Adipocyte (in vitro differentiated cells): ENCODE results near the gene SLC30A2.
"Not testable (repeated sequence)": the region's sequence is repeated elsewhere in the genome, so short reads cannot be mapped to it uniquely, and the experiment has no call there.

Experiments
- DNase-seq: peaks from one replicate; pipeline ENCODE4 v3.0.0-alpha.2; 2015; ENCODE audit warnings: low read depth
- H3K27me3 ChIP-seq: replicated peaks from 2 replicates; pipeline ENCODE4 v1.7.0; 2013; ENCODE audit warnings: mild to moderate bottlenecking, low read length, moderate library complexity; ENCODE audit not compliant: control insufficient read depth, insufficient read depth
- H3K36me3 ChIP-seq: 2 replicates; pipeline ENCODE4 v1.7.0; 2013; ENCODE audit warnings: low read length, mild to moderate bottlenecking, moderate library complexity; ENCODE audit not compliant: control insufficient read depth, insufficient read depth, severe bottlenecking
- H3K4me1 ChIP-seq: 2 replicates; pipeline ENCODE4 v1.7.0; 2013; ENCODE audit warnings: mild to moderate bottlenecking, low read length, moderate library complexity; ENCODE audit not compliant: control insufficient read depth, insufficient read depth
- H3K4me3 ChIP-seq: 2 replicates; pipeline ENCODE4 v1.7.0; 2013; ENCODE audit warnings: mild to moderate bottlenecking, low read length, moderate library complexity
- H3K9ac ChIP-seq: 2 replicates; pipeline ENCODE4 v1.7.0; 2013; ENCODE audit warnings: mild to moderate bottlenecking, low read length, moderate library complexity
- H3K9me3 ChIP-seq: 2 replicates; pipeline ENCODE4 v1.7.0; 2013; ENCODE audit warnings: mild to moderate bottlenecking, low read length, moderate library complexity; ENCODE audit not compliant: control insufficient read depth

SLC30A2 gene, protein sequence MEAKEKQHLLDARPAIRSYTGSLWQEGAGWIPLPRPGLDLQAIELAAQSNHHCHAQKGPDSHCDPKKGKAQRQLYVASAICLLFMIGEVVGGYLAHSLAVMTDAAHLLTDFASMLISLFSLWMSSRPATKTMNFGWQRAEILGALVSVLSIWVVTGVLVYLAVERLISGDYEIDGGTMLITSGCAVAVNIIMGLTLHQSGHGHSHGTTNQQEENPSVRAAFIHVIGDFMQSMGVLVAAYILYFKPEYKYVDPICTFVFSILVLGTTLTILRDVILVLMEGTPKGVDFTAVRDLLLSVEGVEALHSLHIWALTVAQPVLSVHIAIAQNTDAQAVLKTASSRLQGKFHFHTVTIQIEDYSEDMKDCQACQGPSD

DNA sequence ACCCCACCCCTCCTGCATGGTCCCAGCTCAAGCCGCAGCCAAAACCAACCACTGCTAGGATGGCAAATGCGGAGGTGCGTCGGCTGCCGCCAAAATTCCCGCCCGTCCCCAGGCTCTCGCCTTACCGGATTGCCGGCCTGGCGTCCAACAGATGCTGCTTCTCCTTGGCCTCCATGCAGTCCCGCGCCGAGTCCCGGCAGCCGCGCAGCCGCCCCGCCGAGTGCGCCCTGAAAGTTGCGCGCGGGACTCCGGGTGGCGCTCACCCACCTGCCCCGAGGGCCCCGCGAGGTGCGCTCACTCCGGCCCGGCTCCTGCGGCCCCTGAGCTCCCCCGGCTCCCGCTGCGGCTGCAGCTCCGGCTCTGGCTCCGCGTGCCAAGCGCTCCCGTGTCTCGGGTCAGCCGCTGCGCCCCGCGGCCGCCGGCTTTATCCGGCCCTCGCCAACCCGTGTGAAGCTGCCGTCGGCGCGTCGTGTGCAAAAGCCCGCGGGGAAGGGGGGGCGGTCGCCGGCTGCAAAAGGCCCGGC is at the start of gene SLC30A2:
SLC30A2 (minus strand) TSS at position 397 of the 524 bp plus-strand sequence; CDS start at position 175, 222 bp downstream.
- no peak within 1 kb of the TSS for H3K9ac ChIP-seq
- no peaks in the 10 kb centered on the region for H3K36me3 ChIP-seq
- no peaks in the 10 kb centered on the region for H3K4me1 ChIP-seq
- peak; percentile 39 for DNase-seq
- H3K4me3 ChIP-seq = no peak within 1 kb of the TSS
- H3K9me3 ChIP-seq = no peaks in the 10 kb centered on the region
- peaks cover 89% of the 10 kb centered on the region for H3K27me3 ChIP-seq

DNA sequence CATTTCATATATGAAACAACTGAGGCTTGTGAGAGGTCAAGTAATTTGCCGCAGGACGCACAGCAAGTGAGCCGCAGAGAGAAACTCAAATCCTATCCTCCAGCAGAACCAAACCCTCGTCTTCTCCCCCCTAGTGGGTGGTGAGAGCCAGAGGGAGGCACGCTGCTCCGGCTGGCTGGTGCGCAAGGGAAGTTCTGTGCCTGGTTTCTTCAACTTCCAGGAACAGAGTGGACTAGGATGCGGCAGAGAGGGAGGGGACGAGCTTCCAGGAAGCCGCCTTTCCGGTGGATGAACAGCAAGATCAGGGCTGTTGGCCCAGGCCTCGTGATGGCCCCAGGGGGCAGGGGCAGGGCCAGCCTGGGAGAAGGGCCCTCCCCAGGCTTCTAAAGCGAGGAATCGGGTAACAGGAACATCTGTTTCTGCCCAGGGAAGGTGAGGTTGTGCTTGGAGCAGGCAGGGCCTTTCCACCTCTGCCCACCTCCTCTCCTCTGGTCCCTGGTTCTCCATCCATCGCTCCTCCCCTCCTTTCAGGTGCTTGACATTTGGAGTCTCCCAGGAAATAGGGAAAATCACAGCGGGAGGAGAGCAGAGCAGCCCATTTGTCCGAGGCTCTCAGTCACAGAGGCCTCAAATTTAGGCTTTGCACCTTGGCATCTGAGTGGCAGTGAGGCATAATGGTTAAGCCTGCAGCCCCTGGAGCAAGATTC is 48.9 kb upstream of the SLC30A2 start:
- Histone ChIP-seq H3K9ac (no peak overlapping the region), H3K9me3 (no peaks in the 10 kb centered on the region), H3K4me3 (no peak overlapping the region), H3K4me1 (peaks cover 20% of the 10 kb centered on the region), H3K36me3 (no peaks in the 10 kb centered on the region), H3K27me3 (peaks cover 37% of the 10 kb centered on the region)
- no peak for DNase-seq

DNA sequence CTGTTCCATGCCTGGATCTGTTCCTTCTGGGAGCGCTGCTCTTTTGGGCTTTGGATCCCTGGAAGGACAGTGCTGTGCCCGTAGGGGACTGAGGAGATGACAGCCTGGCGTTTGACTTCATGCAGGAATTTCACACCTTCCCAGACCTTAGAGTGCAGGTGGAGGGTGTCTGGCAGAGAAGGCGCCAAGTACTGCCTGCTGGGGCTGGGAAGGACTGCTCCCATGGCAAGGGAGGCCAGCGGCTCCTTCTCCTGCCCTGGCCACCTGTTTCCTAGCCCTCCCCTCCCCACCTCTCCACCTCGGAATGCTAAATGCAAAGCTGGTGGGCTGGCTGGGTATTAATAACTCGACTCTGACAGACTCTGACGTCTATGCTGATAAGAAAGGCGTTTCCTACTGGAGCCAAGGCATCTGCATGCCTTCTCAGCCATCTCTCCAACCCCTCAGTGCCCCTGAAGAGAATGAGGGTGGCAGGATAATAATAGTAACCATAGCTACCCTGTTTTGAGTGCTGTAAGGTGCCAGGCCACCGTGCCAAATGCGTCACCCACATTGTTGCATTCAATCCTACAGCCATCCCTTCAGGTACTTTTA is 48.3 kb upstream of the SLC30A2 start:
- Histone ChIP-seq H3K9ac (no peak overlapping the region), H3K4me3 (no peak overlapping the region), H3K9me3 (no peaks in the 10 kb centered on the region), H3K4me1 (peaks cover 20% of the 10 kb centered on the region), H3K36me3 (no peaks in the 10 kb centered on the region), H3K27me3 (peaks cover 37% of the 10 kb centered on the region)
- DNase-seq = no peak

DNA sequence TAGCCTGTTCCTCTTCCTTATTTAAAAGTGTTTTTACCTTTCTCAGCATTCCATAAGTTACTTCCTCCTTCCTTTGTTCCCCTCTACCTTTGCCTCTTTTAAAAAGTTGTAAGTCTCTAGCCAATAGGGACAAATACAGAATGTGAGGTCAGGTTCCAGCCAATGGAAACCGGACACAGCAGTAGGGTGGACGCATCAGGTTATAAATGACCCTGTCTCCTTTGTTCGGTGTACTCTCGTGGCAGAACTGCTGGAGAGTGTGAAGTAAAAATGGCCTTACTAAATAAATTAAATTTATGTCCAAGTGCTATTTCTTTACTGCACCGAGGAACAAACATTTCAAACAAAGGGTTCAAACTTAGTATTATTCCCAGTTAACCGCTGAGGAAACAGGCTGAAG is 47.7 kb upstream of the SLC30A2 start:
- not testable (repeated sequence) for H3K4me3 ChIP-seq, H3K9me3 ChIP-seq, H3K36me3 ChIP-seq, H3K9ac ChIP-seq, DNase-seq
- peaks cover 20% of the 10 kb centered on the region for H3K4me1 ChIP-seq
- H3K27me3 ChIP-seq = peaks cover 37% of the 10 kb centered on the region

DNA sequence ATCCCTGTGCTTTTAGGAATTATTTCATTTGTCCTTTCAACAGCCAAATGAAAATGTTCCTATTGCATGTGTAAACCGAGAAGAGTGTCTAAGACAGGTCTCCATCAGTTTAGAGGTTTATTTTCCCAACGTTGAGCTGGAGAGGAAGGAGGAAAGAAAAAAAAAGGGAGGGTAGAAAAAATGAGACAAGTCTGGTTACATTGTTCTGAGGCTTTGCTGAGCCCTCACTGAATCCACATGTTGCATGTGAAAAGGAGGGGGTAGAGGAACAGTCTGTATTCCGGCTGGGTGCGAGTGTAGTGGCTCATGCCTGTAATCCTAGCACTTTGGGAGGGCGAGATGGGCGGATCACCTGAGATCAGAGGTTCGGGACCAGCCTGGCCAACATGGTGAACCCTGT is 46.5 kb upstream of the SLC30A2 start:
- peaks cover 37% of the 10 kb centered on the region for H3K27me3 ChIP-seq
- no peak for DNase-seq
- no peak overlapping the region for H3K9ac ChIP-seq
- H3K36me3 ChIP-seq = no peaks in the 10 kb centered on the region
- H3K4me1 ChIP-seq = peaks cover 12% of the 10 kb centered on the region
- no peak overlapping the region for H3K4me3 ChIP-seq
- no peaks in the 10 kb centered on the region for H3K9me3 ChIP-seq

DNA sequence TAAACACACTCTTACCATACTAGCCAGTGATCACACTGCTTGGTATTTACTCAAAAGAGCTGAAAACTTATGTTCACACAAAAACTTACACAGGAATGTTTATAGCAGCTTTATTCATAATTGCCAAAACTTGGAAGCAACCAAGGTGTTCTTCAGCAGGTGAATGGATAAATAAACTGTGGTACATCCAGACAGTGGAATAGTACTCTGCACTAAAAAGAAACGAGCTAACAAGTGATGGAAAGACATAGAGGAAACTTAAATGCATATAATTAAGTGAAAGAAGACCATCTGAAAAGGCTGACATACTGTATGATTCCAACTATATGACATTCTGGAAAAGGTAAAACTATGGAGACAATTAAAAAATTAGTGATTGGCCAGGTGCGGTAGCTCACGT is 45.0 kb upstream of the SLC30A2 start:
- H3K9me3 ChIP-seq = no peaks in the 10 kb centered on the region
- DNase-seq = no peak
- no peak overlapping the region for H3K4me3 ChIP-seq
- peaks cover 42% of the 10 kb centered on the region for H3K27me3 ChIP-seq
- peaks cover 8% of the 10 kb centered on the region for H3K4me1 ChIP-seq
- no peak overlapping the region for H3K9ac ChIP-seq
- H3K36me3 ChIP-seq = no peaks in the 10 kb centered on the region

GRCh38 chr1:26089125-26089524 is 43.2 kb upstream of the SLC30A2 start:
- no peak for DNase-seq
- peaks cover 40% of the 10 kb centered on the region for H3K27me3 ChIP-seq
- no peak overlapping the region for H3K9ac ChIP-seq
- H3K36me3 ChIP-seq = no peaks in the 10 kb centered on the region
- H3K4me3 ChIP-seq = no peak overlapping the region
- H3K9me3 ChIP-seq = no peaks in the 10 kb centered on the region
- no peaks in the 10 kb centered on the region for H3K4me1 ChIP-seq

DNA sequence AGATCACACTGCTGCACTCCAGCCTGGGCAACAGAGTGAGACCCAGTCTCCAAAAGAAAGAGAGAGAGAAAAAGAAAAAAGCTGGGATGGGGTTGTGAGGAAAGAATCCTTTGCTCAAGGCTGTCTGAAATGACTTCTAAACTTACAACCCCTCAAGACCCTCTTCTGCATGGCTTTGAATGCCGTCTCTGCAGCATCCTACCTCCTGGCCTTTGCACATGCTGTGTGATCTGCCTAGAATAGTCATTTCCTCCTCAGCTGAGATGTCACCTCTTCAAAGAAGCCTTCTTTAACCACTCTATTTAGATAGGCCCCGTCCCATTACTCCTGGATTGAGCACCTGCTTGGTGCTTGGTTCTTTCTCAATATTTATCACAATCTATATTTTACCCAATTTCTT is 38.9 kb upstream of the SLC30A2 start:
- no peaks in the 10 kb centered on the region for H3K9me3 ChIP-seq
- H3K4me1 ChIP-seq = no peaks in the 10 kb centered on the region
- no peak for DNase-seq
- no peak overlapping the region for H3K9ac ChIP-seq
- H3K27me3 ChIP-seq = peaks cover 5% of the 10 kb centered on the region
- H3K4me3 ChIP-seq = no peak overlapping the region
- no peaks in the 10 kb centered on the region for H3K36me3 ChIP-seq

GRCh38 chr1:26084091-26084561 is 38.2 kb upstream of the SLC30A2 start:
- Histone ChIP-seq H3K4me1 (no peaks in the 10 kb centered on the region), H3K27me3 (peaks cover 5% of the 10 kb centered on the region), H3K9me3 (no peaks in the 10 kb centered on the region), H3K36me3 (no peaks in the 10 kb centered on the region), H3K9ac (no peak overlapping the region), H3K4me3 (no peak overlapping the region)
- no peak for DNase-seq

DNA sequence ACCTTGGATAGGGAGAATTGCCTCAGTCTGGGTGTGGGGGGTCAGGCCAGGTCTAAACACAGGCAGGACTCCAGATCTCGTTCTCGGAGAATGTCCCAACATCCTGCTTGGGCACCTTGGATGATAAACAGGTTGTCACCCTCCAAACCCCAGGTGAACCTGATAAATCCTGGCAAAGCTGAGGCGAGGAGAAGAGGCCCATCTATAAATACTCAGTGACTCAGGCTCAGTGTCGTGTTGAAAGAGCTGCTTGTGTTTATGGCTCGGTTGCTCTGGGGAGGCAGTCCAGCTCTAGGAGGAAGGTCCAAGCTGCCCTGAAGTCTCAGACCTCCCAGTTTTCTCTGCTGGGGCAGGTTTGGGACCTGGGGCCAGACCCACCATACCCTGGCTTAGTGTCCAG is 37.3 kb upstream of the SLC30A2 start:
- Histone ChIP-seq H3K36me3 (no peaks in the 10 kb centered on the region), H3K9ac (no peak overlapping the region), H3K27me3 (peaks cover 12% of the 10 kb centered on the region), H3K4me3 (no peak overlapping the region), H3K4me1 (no peaks in the 10 kb centered on the region), H3K9me3 (no peaks in the 10 kb centered on the region)
- no peak for DNase-seq

DNA sequence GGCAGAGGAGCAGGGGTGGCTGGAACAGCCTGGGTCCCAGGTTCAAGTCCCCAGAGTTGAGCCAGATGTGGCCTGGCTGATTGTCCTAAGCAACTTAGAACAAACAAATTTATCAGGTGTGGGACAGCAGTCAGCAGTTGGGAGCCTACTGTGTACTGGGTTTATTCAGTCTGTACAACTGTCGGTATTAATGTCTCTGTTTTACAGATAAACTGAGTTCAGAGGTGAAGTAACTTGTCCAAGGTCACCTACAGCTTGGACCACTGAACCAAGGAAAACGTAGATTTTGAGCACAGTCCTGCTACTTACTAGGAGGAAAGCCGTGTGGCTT is 36.1 kb upstream of the SLC30A2 start:
- H3K36me3 ChIP-seq = no peaks in the 10 kb centered on the region
- no peaks in the 10 kb centered on the region for H3K4me1 ChIP-seq
- peaks cover 14% of the 10 kb centered on the region for H3K27me3 ChIP-seq
- no peak overlapping the region for H3K9ac ChIP-seq
- no peak for DNase-seq
- H3K4me3 ChIP-seq = no peak overlapping the region
- H3K9me3 ChIP-seq = no peaks in the 10 kb centered on the region
